Stimulated activated naive CD8-positive, alpha-beta T cell treated with anti-CD3 and anti-CD28 coated beads, Interleukin-15, amount 100 ng/mL, for 72 hours (primary cell): ENCODE measurements around the gene FYN.
A peak's percentile ranks its signal among the peaks of the same experiment; 100 is the strongest.

Source experiments
- ATAC-seq: fragments of 150-1000 bp; cut with Tn5 transposase; 2 replicates; pipeline ENCODE4 v1.10.0; 2021; ENCODE audit warnings: mild to moderate bottlenecking, moderate library complexity
- DNase-seq, 2 donors: peaks; one replicate each; pipeline ENCODE4 v3.0.0; 2021 to 2022
- H3K27ac Mint-ChIP-seq, 2 donors: one replicate each; pipeline ENCODE4 v1.8.0; 2022; ENCODE audit warnings: mild to moderate bottlenecking in 2 of 2, mixed read lengths in 2 of 2, moderate library complexity in 2 of 2
- H3K27me3 Mint-ChIP-seq: one replicate; pipeline ENCODE4 v1.8.0; 2022; ENCODE audit warnings: mixed read lengths
- H3K4me1 Mint-ChIP-seq: one replicate; pipeline ENCODE4 v1.8.0; 2022; ENCODE audit warnings: mild to moderate bottlenecking, mixed read lengths
- H3K4me3 Mint-ChIP-seq, 2 donors: one replicate each; pipeline ENCODE4 v1.8.0; 2022; ENCODE audit warnings: mild to moderate bottlenecking in 2 of 2, mixed read lengths in 2 of 2, moderate library complexity in 1 of 2
- H3K9me3 Mint-ChIP-seq, 2 donors: one replicate each; pipeline ENCODE4 v1.8.0; 2022; ENCODE audit warnings: mixed read lengths in 2 of 2

FYN gene

DNA sequence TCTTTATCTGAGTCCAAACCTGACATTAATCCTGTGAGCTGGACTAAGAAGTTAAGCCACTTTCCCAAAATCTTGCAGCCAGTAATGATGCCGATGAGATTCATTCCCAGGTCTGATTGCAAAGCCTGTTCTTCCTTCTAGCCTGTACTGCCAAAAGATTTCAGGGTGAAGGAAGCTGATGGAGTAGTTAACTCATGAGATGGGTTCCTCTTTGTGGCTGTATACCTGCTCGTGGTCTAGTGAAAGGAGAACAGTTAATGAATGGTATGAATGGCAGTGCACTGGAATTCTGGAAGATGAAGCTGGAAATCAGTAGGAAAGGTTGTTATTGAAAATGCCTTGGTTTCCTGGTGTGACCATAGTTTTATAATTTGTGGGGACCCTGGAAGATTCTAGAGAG lies 112.0 kb downstream of the FYN start:
- ATAC-seq: no peak
- H3K27ac Mint-ChIP-seq: peak overlapping the region; percentile 98 to 100
- DNase-seq: no peak
- H3K27me3 Mint-ChIP-seq: no peaks in the 10 kb centered on the region
- no peaks in the 10 kb centered on the region for H3K9me3 Mint-ChIP-seq
- peak overlapping the region; percentile 80 to 85 for H3K4me3 Mint-ChIP-seq
- peaks cover 89% of the 10 kb centered on the region for H3K4me1 Mint-ChIP-seq

DNA sequence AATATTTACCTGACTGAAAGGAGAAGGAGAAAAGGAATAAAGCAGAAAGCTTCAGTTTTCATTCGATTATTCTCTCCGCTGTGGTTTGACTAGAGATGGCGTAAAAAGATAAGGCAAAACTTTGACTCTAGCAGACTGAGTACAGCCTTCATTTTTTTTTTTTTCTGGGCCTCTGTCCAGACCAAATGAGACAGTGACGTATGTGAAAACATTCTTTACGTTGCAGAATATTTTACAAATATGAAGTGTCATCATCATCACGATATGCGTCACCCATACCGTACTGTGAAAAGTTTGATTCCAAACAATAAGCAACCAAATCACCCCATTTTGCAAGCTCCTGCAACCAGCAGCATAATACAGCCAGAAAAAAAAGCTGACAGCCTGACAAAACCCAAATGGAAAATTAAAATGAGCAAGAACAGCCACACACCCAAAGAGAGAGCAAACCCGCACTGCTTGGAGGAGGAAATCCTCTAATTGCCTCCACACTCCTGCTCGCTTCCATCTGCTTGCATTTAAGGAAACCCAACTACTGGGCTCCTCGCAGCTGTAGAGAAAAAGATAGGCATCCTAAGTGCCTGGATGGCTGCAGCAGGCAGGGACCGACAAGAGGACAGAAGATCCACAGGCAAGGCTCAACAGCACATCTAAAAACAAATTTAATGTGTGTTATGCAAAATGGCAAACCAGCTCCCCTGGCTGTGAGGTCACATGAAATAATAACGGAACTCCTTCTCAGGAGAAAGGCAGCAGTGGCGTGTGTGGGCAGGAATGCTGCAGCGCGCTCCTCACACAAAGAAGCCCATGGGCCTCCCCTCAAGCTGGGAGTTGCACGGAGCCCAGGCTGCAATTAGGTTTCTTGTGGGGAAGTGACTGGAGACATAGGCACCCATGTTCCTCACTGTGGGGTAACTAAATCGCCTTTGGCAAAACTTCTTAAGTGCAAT lies 113.1 kb downstream of the FYN start:
- Mint-ChIP-seq H3K4me1 (peaks cover 89% of the 10 kb centered on the region), H3K27ac (peak overlapping the region; percentile 98 to 100), H3K4me3 (peak overlapping the region; percentile 85 to 93), H3K27me3 (no peaks in the 10 kb centered on the region), H3K9me3 (no peaks in the 10 kb centered on the region)
- peak; percentile 49 to 58 for DNase-seq
- peak; percentile 69 for ATAC-seq

DNA sequence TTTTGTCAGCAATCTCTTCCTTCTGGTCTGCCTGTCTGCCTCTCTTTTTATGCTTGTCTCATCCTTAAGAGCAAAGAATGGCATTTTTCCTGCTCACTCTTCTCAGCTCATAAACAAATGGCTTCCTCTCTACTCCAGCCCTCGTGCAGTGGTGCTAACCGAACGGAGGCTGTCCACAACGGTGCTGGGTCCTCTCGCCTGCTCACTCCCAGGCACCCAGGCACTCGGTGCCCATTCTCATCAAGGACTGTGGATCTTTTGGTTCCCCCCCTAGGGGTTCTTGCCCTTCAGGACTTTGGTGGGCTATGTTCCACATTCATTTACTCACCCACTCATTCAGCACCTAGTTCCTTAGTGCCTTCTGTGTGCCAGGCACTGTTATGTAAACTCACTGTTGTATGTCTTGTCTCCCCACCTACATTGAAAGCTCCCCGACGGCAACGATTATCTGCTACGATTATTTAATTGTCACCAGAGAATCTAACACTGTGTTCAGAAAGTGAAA lies 113.9 kb downstream of the FYN start:
- Mint-ChIP-seq H3K27me3 (no peaks in the 10 kb centered on the region), H3K9me3 (no peaks in the 10 kb centered on the region), H3K4me3 (peak overlapping the region; percentile 85 to 93), H3K27ac (peak overlapping the region; percentile 98 to 100), H3K4me1 (peaks cover 89% of the 10 kb centered on the region)
- DNase-seq (peak; percentile 43 to 50), ATAC-seq (peak; percentile 48)

DNA sequence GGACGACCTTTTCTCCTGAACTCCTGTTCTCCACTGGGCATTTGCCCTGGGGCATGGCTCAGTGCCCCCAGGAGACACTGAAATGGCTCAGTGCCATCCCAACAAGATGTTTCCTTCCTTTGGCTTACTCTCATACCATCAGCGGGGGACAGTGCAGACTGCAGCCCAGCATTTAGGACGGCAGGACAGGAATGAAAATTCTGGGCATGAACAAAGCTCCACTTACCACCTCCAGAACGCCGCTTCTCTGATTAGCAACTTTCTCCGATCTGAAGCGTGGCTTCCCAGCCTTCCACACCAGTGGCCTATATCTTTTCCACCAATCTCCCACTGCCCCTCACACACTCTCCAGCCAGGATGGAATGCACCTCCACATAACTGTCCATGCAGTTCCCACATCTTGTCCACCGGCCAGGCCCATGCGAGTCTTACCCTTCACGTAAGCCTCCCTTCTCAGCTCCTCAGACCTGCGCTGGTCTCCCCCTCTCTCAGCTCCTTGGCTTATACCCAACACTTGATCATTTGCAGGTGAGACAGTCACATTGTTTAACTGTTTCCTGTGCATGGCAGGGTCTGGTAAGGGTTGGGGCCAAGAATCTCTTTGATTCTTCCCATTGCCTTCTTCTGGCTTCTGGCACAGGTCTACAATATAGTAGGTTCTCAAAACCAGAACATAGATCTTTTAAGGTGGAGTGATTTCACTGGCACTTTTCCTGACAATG lies 114.5 kb downstream of the FYN start:
- DNase-seq (peak; percentile 35 to 39), ATAC-seq (peak; percentile 48)
- no peaks in the 10 kb centered on the region for H3K9me3 Mint-ChIP-seq
- H3K4me3 Mint-ChIP-seq: peak overlapping the region; percentile 85 to 93
- no peaks in the 10 kb centered on the region for H3K27me3 Mint-ChIP-seq
- peak overlapping the region; percentile 98 to 100 for H3K27ac Mint-ChIP-seq
- peaks cover 89% of the 10 kb centered on the region for H3K4me1 Mint-ChIP-seq

DNA sequence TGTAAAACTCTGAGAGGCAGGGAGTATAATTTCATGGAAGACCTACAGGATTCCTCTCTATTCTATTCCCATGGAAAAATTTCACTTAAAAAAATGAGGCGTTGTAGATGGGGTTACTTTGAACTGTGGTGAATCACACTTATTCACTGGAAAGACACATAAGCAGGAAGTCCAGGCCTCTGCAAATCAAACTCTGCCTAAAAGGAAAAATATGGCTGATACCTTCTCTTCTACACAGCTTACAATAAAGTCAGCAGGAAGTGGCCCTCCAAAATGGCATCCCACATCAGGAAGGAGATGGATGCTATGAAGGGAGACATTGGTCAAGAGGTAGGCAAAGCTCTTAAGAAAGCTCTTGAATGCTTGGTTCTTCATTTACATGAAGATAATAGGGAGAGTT lies 115.9 kb downstream of the FYN start:
- Mint-ChIP-seq H3K27ac (peak overlapping the region; percentile 80 to 85), H3K27me3 (no peaks in the 10 kb centered on the region), H3K4me1 (peaks cover 89% of the 10 kb centered on the region), H3K4me3 (peak overlapping the region; percentile 85 to 93), H3K9me3 (no peaks in the 10 kb centered on the region)
- DNase-seq (no peak), ATAC-seq (no peak)

DNA sequence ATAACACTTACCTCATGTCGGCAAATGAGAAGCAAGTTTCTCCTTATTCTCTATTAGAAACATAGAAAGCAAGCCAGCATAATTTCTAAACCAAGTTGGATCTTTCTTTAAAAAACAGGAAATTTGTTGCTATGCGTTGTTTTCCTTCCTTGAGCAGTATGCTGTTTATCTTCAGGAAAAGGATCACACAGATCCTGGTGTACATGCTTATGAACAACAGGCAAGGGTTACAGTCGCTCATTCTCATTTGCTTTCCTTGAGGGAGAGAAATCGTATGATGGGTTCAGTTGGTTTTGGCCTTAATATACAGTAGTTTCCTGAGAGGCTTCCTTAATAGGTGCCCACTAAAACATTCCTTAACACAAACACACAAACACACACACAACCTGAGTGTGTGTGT lies 118.8 kb downstream of the FYN start:
- Mint-ChIP-seq H3K27ac (peak overlapping the region in 1 of 2 donors; percentile 87), H3K4me1 (peaks cover 86% of the 10 kb centered on the region), H3K27me3 (no peaks in the 10 kb centered on the region), H3K9me3 (no peaks in the 10 kb centered on the region), H3K4me3 (peak overlapping the region; percentile 46 to 69)
- ATAC-seq (no peak), DNase-seq (no peak)

DNA sequence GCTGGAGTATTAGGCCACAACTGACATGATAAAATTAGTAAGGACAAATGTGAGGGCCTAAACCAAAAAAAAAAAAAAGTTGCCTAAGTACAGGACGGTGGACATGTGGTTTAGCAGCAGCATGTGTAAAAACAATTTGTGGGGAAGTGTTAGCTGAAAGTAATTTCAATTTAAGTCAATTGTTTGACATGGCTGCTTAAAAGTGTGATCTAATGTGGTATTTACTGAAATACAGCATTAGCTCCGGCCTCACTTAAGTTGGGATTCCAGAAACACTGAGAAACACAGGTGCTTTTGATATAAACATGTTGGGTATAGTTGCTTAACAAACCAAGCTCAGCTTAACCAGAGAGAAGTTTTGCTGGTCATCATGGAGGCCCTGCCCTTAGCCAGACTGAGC lies 119.7 kb downstream of the FYN start:
- no peaks in the 10 kb centered on the region for H3K9me3 Mint-ChIP-seq
- ATAC-seq (peak; percentile 46), DNase-seq (no peak)
- peak overlapping the region; percentile 92 to 93 for H3K27ac Mint-ChIP-seq
- peaks cover 86% of the 10 kb centered on the region for H3K4me1 Mint-ChIP-seq
- no peaks in the 10 kb centered on the region for H3K27me3 Mint-ChIP-seq
- peak overlapping the region; percentile 46 to 69 for H3K4me3 Mint-ChIP-seq

DNA sequence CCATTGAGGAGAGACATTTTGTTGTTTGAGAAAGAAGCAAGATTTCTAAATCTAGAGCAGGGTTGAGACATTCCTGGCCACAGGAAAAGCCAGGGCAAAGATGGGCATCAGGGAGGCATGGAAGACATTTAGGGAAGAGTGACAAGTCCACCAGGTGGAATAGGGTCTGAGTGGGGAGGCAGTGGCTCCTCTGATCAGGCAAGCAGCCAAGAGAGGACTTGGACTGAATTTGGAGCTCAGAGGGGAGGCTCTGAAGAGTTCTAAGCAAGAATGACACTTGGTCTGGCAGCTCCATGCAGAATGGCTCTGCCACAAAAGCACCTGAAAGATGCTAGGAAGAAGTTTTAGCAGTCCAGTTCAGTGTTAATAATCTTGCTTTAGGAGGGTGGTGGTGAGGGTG lies 120.8 kb downstream of the FYN start:
- H3K27ac Mint-ChIP-seq: peak overlapping the region; percentile 92 to 93
- H3K27me3 Mint-ChIP-seq: no peaks in the 10 kb centered on the region
- peaks cover 90% of the 10 kb centered on the region for H3K4me1 Mint-ChIP-seq
- no peak for DNase-seq
- no peaks in the 10 kb centered on the region for H3K9me3 Mint-ChIP-seq
- H3K4me3 Mint-ChIP-seq: peak overlapping the region; percentile 53 to 69
- ATAC-seq: no peak

DNA sequence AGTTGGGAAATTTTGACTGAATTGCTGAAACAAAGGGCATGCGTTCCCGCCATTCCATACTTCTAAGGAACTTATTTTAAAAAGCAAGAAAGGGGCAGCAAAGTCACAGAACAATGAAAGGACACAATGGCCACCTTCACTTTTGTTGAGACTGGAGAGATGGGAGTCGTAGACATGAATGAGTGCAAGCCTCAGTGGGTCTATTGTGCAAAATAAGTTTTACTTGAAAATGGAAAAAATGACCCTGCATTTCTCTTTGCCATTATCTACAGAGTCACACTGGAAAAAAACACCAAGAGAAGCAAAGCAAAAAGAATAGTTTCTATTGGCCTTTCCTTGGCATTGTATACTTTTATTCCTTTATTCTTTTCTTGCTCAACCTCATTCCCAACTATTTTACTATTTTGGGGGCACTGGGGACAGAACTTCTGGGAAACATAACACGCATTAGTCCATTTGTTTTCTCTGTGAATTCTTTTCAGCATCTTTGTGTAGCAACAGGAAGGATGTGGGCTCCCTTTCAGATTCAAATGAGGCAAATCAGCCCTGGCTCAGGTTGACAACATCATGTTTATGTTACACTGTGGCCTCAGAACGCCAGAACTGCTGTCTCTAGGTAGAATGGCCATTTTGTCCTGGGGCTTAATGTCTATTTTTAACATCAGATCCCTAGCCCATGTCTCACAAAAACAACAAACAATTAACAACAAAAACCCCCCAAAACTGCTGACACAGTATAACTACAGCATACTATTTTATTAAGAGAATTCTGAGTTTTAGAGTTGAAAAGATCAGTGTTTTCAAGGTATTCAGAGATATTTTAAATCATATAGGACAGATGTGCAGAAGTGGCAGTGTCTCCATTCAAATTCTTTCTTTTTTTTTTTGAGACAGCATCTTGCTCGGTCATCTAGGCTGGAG lies 122.2 kb downstream of the FYN start:
- DNase-seq (peak; percentile 39 to 72), ATAC-seq (peak; percentile 97)
- peak overlapping the region; percentile 60 to 96 for H3K27ac Mint-ChIP-seq
- no peaks in the 10 kb centered on the region for H3K27me3 Mint-ChIP-seq
- H3K9me3 Mint-ChIP-seq: no peaks in the 10 kb centered on the region
- H3K4me3 Mint-ChIP-seq: peak overlapping the region; percentile 46 to 79
- peaks cover 96% of the 10 kb centered on the region for H3K4me1 Mint-ChIP-seq

DNA sequence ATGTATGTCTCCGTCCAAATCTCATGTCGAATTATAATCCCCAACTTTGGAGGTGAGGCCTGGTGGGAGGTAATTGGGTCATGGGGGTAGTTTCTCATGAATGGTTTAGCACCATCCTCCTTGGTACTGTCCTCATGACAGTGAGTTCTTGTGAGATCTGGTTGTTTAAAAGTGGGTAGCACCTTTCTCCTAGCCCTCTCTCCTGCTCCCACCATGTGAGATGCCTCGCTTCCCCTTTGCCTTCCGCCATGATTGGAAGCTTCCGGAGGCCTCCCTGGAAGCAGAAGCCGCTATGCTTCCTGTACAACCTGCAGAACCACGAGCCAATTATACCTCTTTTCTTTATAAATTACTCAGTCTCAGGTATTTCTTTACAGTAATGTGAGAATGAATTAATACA lies 123.1 kb downstream of the FYN start:
- DNase-seq: no peak
- Mint-ChIP-seq H3K27me3 (no peaks in the 10 kb centered on the region), H3K9me3 (no peaks in the 10 kb centered on the region), H3K4me1 (peaks cover 96% of the 10 kb centered on the region), H3K27ac (peak overlapping the region; percentile 60 to 96), H3K4me3 (peak overlapping the region; percentile 45 to 79)
- no peak for ATAC-seq

DNA sequence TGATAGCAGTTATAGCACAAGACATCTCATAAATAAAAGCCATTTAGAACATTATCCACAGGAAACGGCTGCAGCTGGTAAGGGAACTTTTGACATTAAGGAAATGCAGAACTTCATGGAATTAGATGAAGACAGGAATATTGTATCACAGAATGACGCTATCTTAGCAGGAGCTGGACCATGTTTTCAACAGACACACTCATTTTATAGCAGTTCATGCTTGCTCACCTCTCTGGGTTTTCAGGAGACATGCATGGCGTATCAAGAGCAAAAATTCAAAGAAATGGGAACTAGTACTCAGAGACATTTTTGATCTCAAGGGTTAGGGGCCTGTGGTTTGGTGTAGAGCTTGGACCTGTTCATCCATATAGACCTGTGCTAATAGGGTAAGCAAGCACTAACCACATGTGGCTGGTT lies 125.0 kb downstream of the FYN start:
- DNase-seq (no peak), ATAC-seq (no peak)
- no peaks in the 10 kb centered on the region for H3K9me3 Mint-ChIP-seq
- peak overlapping the region in 1 of 2 donors; percentile 22 for H3K27ac Mint-ChIP-seq
- H3K27me3 Mint-ChIP-seq: no peaks in the 10 kb centered on the region
- H3K4me3 Mint-ChIP-seq: peak overlapping the region in 1 of 2 donors; percentile 24
- H3K4me1 Mint-ChIP-seq: peaks cover 91% of the 10 kb centered on the region

DNA sequence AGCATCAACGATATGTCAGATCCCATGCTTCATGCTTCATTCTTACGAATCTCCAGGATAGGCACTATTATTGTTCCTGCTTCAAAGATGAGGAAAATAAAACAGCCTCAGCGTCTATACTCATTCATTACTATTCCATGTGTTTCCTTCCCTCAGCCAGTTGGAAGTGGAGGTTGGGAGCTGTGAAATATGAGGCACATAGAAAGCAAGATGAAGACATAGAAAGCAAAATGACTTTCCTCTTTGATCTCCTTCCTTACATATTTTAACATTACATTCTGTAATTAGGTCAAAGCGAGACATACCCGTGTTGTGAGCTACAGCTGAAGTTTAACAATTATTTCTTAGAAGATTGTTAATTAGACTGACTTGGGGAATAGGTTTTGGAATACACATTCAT lies 125.4 kb downstream of the FYN start:
- Mint-ChIP-seq H3K4me3 (peak overlapping the region; percentile 7 to 24), H3K27me3 (no peaks in the 10 kb centered on the region), H3K4me1 (peaks cover 91% of the 10 kb centered on the region), H3K9me3 (no peaks in the 10 kb centered on the region), H3K27ac (no peak overlapping the region)
- ATAC-seq: no peak
- DNase-seq: no peak

DNA sequence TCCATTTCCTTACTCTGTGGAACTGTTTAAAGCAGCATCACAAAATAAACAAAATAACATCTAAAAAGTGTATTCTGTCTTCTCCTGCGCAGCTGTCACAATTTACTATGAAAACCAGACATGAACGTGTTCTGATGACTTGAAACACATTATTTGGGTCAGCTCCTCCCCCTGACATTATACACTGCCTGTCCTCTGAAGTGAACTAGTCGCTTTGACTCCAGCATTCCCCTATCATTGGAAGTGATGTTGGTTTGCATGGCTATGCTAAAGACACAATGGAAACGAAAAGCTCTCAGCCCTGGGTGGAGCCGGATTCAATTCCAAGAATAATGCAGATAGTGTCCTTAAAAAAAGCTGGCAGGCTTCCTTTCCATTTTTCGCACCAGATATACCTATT lies 125.9 kb downstream of the FYN start:
- peak overlapping the region; percentile 31 to 78 for H3K27ac Mint-ChIP-seq

DNA sequence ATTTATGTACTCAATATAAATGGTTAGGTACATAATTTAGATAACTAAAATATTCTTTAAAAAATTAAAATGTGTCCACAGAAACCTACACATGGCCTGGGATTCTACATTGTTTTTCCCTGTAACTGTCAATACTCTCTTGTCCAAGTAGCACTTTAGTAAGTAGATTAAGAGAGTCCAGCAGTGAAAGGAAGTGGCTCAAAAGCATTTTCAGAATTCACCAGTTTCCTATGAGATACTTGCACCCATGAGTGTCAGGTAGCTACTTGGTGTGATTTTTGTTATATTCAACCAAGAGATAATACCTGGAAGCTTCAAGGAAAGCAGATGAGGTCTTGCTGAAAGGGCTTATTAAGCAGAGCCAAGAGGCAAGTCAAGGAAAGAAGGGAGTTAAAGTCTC lies 126.3 kb downstream of the FYN start:
- DNase-seq (no peak), ATAC-seq (no peak)
- Mint-ChIP-seq H3K27me3 (no peaks in the 10 kb centered on the region), H3K4me1 (peaks cover 91% of the 10 kb centered on the region), H3K4me3 (no peak overlapping the region), H3K27ac (peak overlapping the region in 1 of 2 donors; percentile 31), H3K9me3 (no peaks in the 10 kb centered on the region)

More for the DNA sequence above, 125.9 kb downstream of the FYN start:
- no peaks in the 10 kb centered on the region for H3K27me3 Mint-ChIP-seq
- DNase-seq (no peak), ATAC-seq (no peak)
- H3K4me3 Mint-ChIP-seq: peak overlapping the region in 1 of 2 donors; percentile 7
- H3K9me3 Mint-ChIP-seq: no peaks in the 10 kb centered on the region
- H3K4me1 Mint-ChIP-seq: peaks cover 91% of the 10 kb centered on the region

DNA sequence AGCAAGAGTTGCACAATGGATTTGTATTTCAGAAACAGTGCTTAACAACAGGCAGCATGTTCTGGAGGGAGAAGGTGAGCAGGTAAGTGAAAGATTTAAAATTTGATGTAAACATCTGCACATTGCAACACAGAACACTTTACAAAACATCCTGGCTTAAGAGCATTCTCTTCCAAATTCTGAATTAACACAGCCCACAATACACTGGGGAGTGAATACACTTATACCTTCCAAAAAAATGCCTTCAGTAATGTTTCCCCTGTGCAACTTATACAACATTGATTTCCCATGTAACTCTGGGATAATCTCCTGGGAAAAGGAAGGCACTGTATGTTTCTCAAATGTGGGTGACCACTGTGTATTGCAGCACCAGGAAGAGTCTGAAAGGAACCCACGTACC lies 127.6 kb downstream of the FYN start:
- no peak for DNase-seq
- peaks cover 91% of the 10 kb centered on the region for H3K4me1 Mint-ChIP-seq
- no peaks in the 10 kb centered on the region for H3K27me3 Mint-ChIP-seq
- ATAC-seq: no peak
- no peaks in the 10 kb centered on the region for H3K9me3 Mint-ChIP-seq
- H3K4me3 Mint-ChIP-seq: no peak overlapping the region
- H3K27ac Mint-ChIP-seq: peak overlapping the region in 1 of 2 donors; percentile 38
